ENCODE measurements around the gene KAT14.

Gene KAT14

DNA sequence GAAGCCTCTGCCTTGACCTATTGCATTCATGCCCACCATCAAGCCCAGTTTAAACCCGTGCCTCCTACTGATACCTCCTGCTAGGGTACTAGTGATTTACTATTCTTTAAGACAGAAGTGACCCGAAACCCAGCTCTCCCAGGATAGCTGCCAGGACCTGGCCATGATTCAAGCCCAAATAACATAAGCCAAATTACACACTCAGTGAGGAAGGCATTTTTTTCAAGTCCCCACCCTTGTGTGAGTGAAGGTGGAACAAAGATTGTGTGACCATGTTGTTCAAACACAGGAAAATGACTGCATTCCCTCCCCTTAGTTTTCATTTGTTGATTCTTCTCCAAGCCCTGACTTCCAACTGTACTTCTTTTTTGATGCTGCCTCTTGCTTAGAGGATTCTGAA, 3.7 kb upstream of the KAT14 start:
- DNase-seq (ENCODE audit: extremely low spot score), result no peak
- CTCF ChIA-PET, result no interaction called here

GRCh38 chr20:18138266-18138582, 561 bp downstream of the KAT14 start:
- POLR2A ChIA-PET, result interaction anchor here (1.2 kb wide), 1 partner anchor 456 kb away, joined by 4 read pairs; the partner anchor contains the start of gene RRBP1
- TF ChIP-seq CTCF (IDR thresholded peaks at IDR 0.05; ENCODE audit: control extremely low read depth, extremely low read depth, low read depth, missing control alignments), result no peak
- CTCF ChIA-PET, result interaction anchor here (1.0 to 1.3 kb wide), 3 partner anchors 9 to 28 kb away, joined by 3 read pairs; no protein-coding TSS in a partner anchor
- DNase-seq (ENCODE audit: extremely low spot score), result no peak

More for the DNA sequence above, 3.7 kb upstream of the KAT14 start:
- POLR2A ChIA-PET, result no interaction called here
- TF ChIP-seq CTCF (IDR thresholded peaks at IDR 0.05; ENCODE audit: control extremely low read depth, extremely low read depth, low read depth, missing control alignments), result no peak

GRCh38 chr20:18138639-18139583, 1.2 kb downstream of the KAT14 start:
- ChIA-PET CTCF (interaction anchor here (1.0 to 1.3 kb wide), 3 partner anchors 8 to 28 kb away, joined by 3 read pairs; no protein-coding TSS in a partner anchor), POLR2A (interaction anchor here (1.2 kb wide), 1 partner anchor 457 kb away, joined by 4 read pairs; the partner anchor contains the start of gene RRBP1)
- no peak for DNase-seq (ENCODE audit: extremely low spot score)
- no peak for TF ChIP-seq CTCF (IDR thresholded peaks at IDR 0.05; ENCODE audit: control extremely low read depth, extremely low read depth, low read depth, missing control alignments)

GRCh38 chr20:18139832-18140231, 2.2 kb downstream of the KAT14 start:
- ChIA-PET CTCF (no interaction called here), POLR2A (no interaction called here)
- no peak for DNase-seq (ENCODE audit: extremely low spot score)
- TF ChIP-seq CTCF (IDR thresholded peaks at IDR 0.05; ENCODE audit: control extremely low read depth, extremely low read depth, low read depth, missing control alignments), result no peak

DNA sequence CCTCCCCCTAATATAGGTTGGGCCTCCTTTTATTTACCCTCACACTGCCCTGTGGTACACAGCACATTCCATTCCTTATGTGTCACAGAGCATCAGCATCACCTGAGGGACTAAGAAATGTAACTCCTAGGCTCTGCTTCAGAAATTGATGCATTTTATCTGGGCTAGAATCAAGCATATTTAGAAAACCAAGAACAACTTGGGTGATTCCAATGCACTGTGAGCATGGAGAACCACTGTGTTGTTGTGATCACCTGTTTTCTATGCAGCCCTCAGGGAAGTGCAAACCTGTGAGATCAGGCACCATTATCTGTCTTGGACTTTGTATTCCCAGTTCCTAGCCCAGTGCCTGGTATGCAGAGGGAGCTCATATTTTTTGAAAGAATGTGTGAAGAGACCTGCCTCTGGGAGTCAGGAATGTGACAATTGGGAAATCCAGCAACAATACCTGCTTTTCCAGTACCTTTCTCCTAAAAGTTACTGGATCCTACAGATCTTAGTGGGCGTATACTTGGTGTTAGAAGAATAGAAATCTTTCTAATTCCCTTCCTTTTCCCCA, 7.0 kb downstream of the KAT14 start:
- CTCF ChIA-PET, result no interaction called here
- POLR2A ChIA-PET, result no interaction called here
- no peak for TF ChIP-seq CTCF (IDR thresholded peaks at IDR 0.05; ENCODE audit: control extremely low read depth, extremely low read depth, low read depth, missing control alignments)
- no peak for DNase-seq (ENCODE audit: extremely low spot score)

DNA sequence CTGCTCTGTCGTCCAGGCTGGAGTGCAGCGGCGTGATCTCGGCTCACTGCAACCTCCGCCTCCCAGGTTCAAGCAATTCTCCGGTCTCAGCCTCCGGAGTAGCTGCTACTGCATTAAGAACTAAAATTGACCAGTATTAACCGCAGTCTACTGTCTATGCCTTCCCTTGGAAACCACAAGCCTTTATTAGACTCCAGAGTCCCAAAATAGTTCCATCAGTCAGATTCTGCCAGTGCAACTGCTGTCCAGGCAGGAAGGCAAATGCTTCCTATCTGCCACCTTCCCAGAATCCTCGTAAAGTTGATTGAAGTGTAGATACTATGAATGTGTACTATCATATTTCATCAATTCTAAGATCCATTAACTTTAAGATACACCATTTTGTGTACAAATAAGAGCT, 16.7 kb downstream of the KAT14 start:
- DNase-seq (ENCODE audit: extremely low spot score), result no peak
- ChIA-PET POLR2A (no interaction called here), CTCF (no interaction called here)
- TF ChIP-seq CTCF (IDR thresholded peaks at IDR 0.05; ENCODE audit: control extremely low read depth, extremely low read depth, low read depth, missing control alignments), result no peak

Measured in GM10248 (cell line).